HCT116 (cell line): ENCODE data around the gene ATP8B4. TPM values are rescaled to one million over a fixed set of nuclear protein-coding genes. Genes with fewer than 3 reads are reported as not detected.

Experiments used
- ATAC-seq: fragments of 200-7000 bp; cut with Tn5 transposase; 2 replicates; pipeline ENCODE4 v1.9.1; 2020; ENCODE audit warnings: mild to moderate bottlenecking, moderate library complexity
- BruUV-seq: library from RNA; stranded (reverse); fragments of 400-500 nt; replicated peaks from 2 replicates; lab custom pipeline; 2021; lab: Mats Ljungman, UMichigan
- CTCF ChIA-PET: fragments of 300-600 bp; sonication (Branson Sonifier 250); formaldehyde crosslinking; loops from one replicate; lab custom pipeline; 2021; ENCODE audit warnings: antibody characterized with exemption; lab: Charles Lee
- POLR2A ChIA-PET: fragments of 300-600, 350-600 bp; sonication (Branson Sonifier 250); formaldehyde crosslinking; loops from one replicate; lab custom pipeline; 2021; ENCODE audit warnings: antibody characterized with exemption; lab: Charles Lee
- RAD21 ChIA-PET, 2 experiments: fragments of 300-600 bp; sonication (Branson Sonifier 250); formaldehyde crosslinking; loops; one replicate each; lab custom pipeline; 2023; ENCODE audit warnings: low total read pairs in 2 of 2; ENCODE audit not compliant: uncharacterized antibody in 2 of 2, unreplicated experiment in 2 of 2, low non-redundant PET in 1 of 2; lab: Charles Lee
- DNase-seq: peaks from one replicate; pipeline ENCODE4 v3.0.0-alpha.2; 2010; ENCODE audit warnings: low read depth, low spot score
- H2AFZ ChIP-seq: fragments of 200-600 bp; shearing (Covaris generic), sonication (generic); 2 replicates; pipeline ENCODE4 v1.6.1; 2017; ENCODE audit warnings: low read depth, mixed run types, mixed read lengths, antibody characterized with exemption, low read length; ENCODE audit not compliant: poor library complexity, severe bottlenecking
- H3K27ac ChIP-seq: 2 replicates; pipeline ENCODE4 v1.5.1; 2012; ENCODE audit warnings: low read depth, low read length
- H3K27me3 ChIP-seq: fragments of 200-600 bp; sonication (generic); 2 replicates; pipeline ENCODE4 v1.6.1; 2016; ENCODE audit warnings: mixed run types, low read length, mixed read lengths; ENCODE audit not compliant: insufficient read depth
- H3K36me3 ChIP-seq, 2 experiments: fragments of 200-500 bp in 1 of 2; fragments of 200-600 bp in 1 of 2; sonication (Bioruptor generic) in 1 of 2; sonication (generic) in 1 of 2; 2 replicates each; pipeline versions ENCODE4 v1.5.1 to v1.6.1; 2014 to 2016; ENCODE audit warnings: low read length in 2 of 2, inconsistent platforms in 1 of 2, mixed read lengths in 1 of 2, mixed run types in 1 of 2; ENCODE audit not compliant: insufficient read depth in 2 of 2, control insufficient read depth in 1 of 2
- H3K4me1 ChIP-seq, 2 experiments: fragments of 200-600 bp in 1 of 2; sonication (generic) in 1 of 2; 2 replicates each; pipeline versions ENCODE4 v1.5.1 to v1.6.1; 2012 to 2017; ENCODE audit warnings: low read length in 2 of 2, inconsistent platforms in 1 of 2, mild to moderate bottlenecking in 1 of 2, mixed read lengths in 1 of 2, mixed run types in 1 of 2, moderate library complexity in 1 of 2; ENCODE audit not compliant: insufficient read depth in 2 of 2, control insufficient read depth in 1 of 2
- H3K4me2 ChIP-seq: fragments of 200-600 bp; sonication (generic); 2 replicates; pipeline ENCODE4 v1.6.1; 2017; ENCODE audit warnings: mixed run types, low read length, mixed read lengths
- H3K4me3 ChIP-seq, 2 experiments: fragments of 200-600 bp in 1 of 2; sonication (generic) in 1 of 2; replicated peaks in 1 of 2; 2 replicates each; pipeline ENCODE4 v1.5.1; 2011 to 2016; ENCODE audit warnings: low read length in 2 of 2, control low read depth in 1 of 2, low read depth in 1 of 2, mild to moderate bottlenecking in 1 of 2, mixed read lengths in 1 of 2, mixed run types in 1 of 2
- H3K79me2 ChIP-seq: fragments of 200-600 bp; sonication (generic); 2 replicates; pipeline ENCODE4 v1.6.1; 2017; ENCODE audit warnings: mild to moderate bottlenecking, mixed run types, low read length, moderate library complexity, mixed read lengths; ENCODE audit not compliant: insufficient read depth
- H3K9ac ChIP-seq: fragments of 200-600 bp; sonication (generic); 2 replicates; pipeline ENCODE4 v1.6.1; 2016; ENCODE audit warnings: low read length, mixed read lengths
- H3K9me2 ChIP-seq: fragments of 200-600 bp; sonication (generic), shearing (Covaris generic); 2 replicates; pipeline ENCODE4 v1.6.1; 2017; ENCODE audit warnings: mixed run types, mild to moderate bottlenecking, moderate library complexity; ENCODE audit not compliant: insufficient read depth
- H3K9me3 ChIP-seq, 2 experiments: fragments of 200-500 bp in 1 of 2; fragments of 200-600 bp in 1 of 2; sonication (Bioruptor generic) in 1 of 2; sonication (generic) in 1 of 2; 2 replicates each; pipeline ENCODE4 v1.6.1; 2014 to 2017; ENCODE audit warnings: low read length in 2 of 2, mixed read lengths in 2 of 2, inconsistent platforms in 1 of 2, low read depth in 1 of 2, mild to moderate bottlenecking in 1 of 2, mixed run types in 1 of 2, moderate library complexity in 1 of 2; ENCODE audit not compliant: control insufficient read depth in 1 of 2, insufficient read depth in 1 of 2
- H4K20me1 ChIP-seq: fragments of 200-600 bp; sonication (generic), shearing (Covaris generic); 2 replicates; pipeline ENCODE4 v1.6.1; 2017; ENCODE audit warnings: mixed run types, mild to moderate bottlenecking, moderate library complexity; ENCODE audit not compliant: insufficient read depth
- ATF3 ChIP-seq: IDR thresholded peaks from 2 replicates; pipeline ENCODE4 v1.6.1; 2012
- CBX3 ChIP-seq: IDR thresholded peaks from 2 replicates; pipeline ENCODE4 v1.6.1; 2012; ENCODE audit warnings: low read depth
- CEBPB ChIP-seq: IDR thresholded peaks from 2 replicates; pipeline ENCODE4 v1.6.1; 2012; ENCODE audit warnings: low read depth
- CTCF ChIP-seq, 3 experiments: fragments of 200-600 bp in 1 of 3; sonication (generic) in 1 of 3; IDR thresholded peaks in 2 of 3; conservative IDR thresholded peaks in 1 of 3; 2 replicates each; pipeline ENCODE4 v1.5.1; 2012 to 2017; ENCODE audit warnings: low read depth in 2 of 3, low read length in 2 of 3, antibody characterized with exemption in 1 of 3, borderline replicate concordance in 1 of 3, control low read depth in 1 of 3, mild to moderate bottlenecking in 1 of 3, mixed read lengths in 1 of 3, mixed run types in 1 of 3, moderate library complexity in 1 of 3; ENCODE audit not compliant: insufficient read depth in 1 of 3
- EGR1 ChIP-seq: IDR thresholded peaks from 2 replicates; pipeline ENCODE4 v1.6.1; 2012; ENCODE audit warnings: low read depth
- EZH2 ChIP-seq: fragments of 200-600 bp; sonication (generic); IDR thresholded peaks from 2 replicates; pipeline ENCODE4 v1.6.1; 2017; ENCODE audit warnings: antibody characterized with exemption, mixed run types
- FOSL1 ChIP-seq: IDR thresholded peaks from 2 replicates; pipeline ENCODE4 v1.6.1; 2012; ENCODE audit warnings: low read depth
- MAX ChIP-seq: IDR thresholded peaks from 2 replicates; pipeline ENCODE4 v1.6.1; 2012
- POLR2A ChIP-seq: IDR thresholded peaks from 2 replicates; pipeline ENCODE4 v1.7.0; 2011; ENCODE audit warnings: borderline replicate concordance; ENCODE audit not compliant: insufficient read depth, insufficient read length; ENCODE audit errors: extremely low read depth
- RAD21 ChIP-seq: IDR thresholded peaks from 2 replicates; pipeline ENCODE4 v1.6.1; 2012; ENCODE audit warnings: low read depth, mild to moderate bottlenecking
- SP1 ChIP-seq: IDR thresholded peaks from 2 replicates; pipeline ENCODE4 v1.6.1; 2012; ENCODE audit warnings: low read depth
- YY1 ChIP-seq: IDR thresholded peaks from 2 replicates; pipeline ENCODE4 v1.6.1; 2011; ENCODE audit warnings: low read length, low read depth, moderate library complexity, mild to moderate bottlenecking; ENCODE audit not compliant: insufficient replicate concordance; ENCODE audit errors: extremely low read depth
- ZBTB33 ChIP-seq: IDR thresholded peaks from 2 replicates; pipeline ENCODE4 v1.6.1; 2011; ENCODE audit warnings: mild to moderate bottlenecking, low read length, moderate library complexity; ENCODE audit not compliant: insufficient replicate concordance; ENCODE audit errors: extremely low read depth
- ZFX ChIP-seq: fragments of 450-650 bp; IDR thresholded peaks from 2 replicates; pipeline ENCODE4 v1.6.1; 2017
- ZNF274 ChIP-seq: fragments of 200-500 bp; sonication (Bioruptor generic); IDR thresholded peaks from 2 replicates; pipeline ENCODE4 v1.6.1; 2014; ENCODE audit warnings: mild to moderate bottlenecking, low read depth, low read length, inconsistent platforms
- intact Hi-C: fragments of 100-400 bp; cut with micrococcal nuclease; formaldehyde crosslinking; loops from 2 replicates; pipeline ENCODE4 v1.10.0; 2022
- total RNA-seq: library from RNA; stranded (reverse); gene quantifications from one replicate; pipeline ENCODE4 v1.2.1, GENCODE V29; 2021; ENCODE audit not compliant: unreplicated experiment

The ATP8B4 gene
- total RNA-seq, 1 experiment from 2014 or later = 0.25 TPM

GRCh38 chr15:49977306-49977705, 141.7 kb downstream of the ATP8B4 start:
- no peaks in the 10 kb centered on the region for H3K9me2 ChIP-seq
- no peaks in the 10 kb centered on the region for H3K9me3 ChIP-seq
- ChIA-PET POLR2A (no interaction called here), RAD21 (no interaction called here), CTCF (no interaction called here)
- intact Hi-C loops = no loop called here
- no peaks in the 10 kb centered on the region for H3K79me2 ChIP-seq
- H3K4me2 ChIP-seq = no peak overlapping the region
- no peaks in the 10 kb centered on the region for H3K36me3 ChIP-seq
- no peaks in the 10 kb centered on the region for H3K27me3 ChIP-seq
- no TSS peak for BruUV-seq
- no peaks in the 10 kb centered on the region for H4K20me1 ChIP-seq
- no peaks in the 10 kb centered on the region for H3K4me1 ChIP-seq
- no peak for DNase-seq
- no peak overlapping the region for H2AFZ ChIP-seq
- no peak overlapping the region for H3K27ac ChIP-seq
- TF ChIP-seq CTCF (IDR thresholded peaks at IDR 0.05 in 2 of 3, conservative IDR thresholded peaks at IDR 0.05 in 1 of 3; ENCODE audit: borderline replicate concordance in 1 of 3, insufficient read depth in 1 of 3, low read depth in 2 of 3, low read length in 2 of 3) = no peak
- no peak for TF ChIP-seq EGR1
- TF ChIP-seq RAD21 = no peak
- no peak for TF ChIP-seq ZNF274
- TF ChIP-seq ATF3 = no peak
- TF ChIP-seq, all 23 proteins: peak for 0
- Histone ChIP-seq H3K4me3 (no peak overlapping the region), H3K9ac (no peak overlapping the region)
- no peak for ATAC-seq

GRCh38 chr15:49964551-49964950, 154.5 kb downstream of the ATP8B4 start:
- ChIA-PET RAD21 (no interaction called here), CTCF (no interaction called here), POLR2A (no interaction called here)
- Histone ChIP-seq H3K4me1 (no peaks in the 10 kb centered on the region), H3K27ac (no peak overlapping the region), H3K36me3 (no peaks in the 10 kb centered on the region), H3K4me3 (no peak overlapping the region), H3K4me2 (no peak overlapping the region), H3K9me2 (no peaks in the 10 kb centered on the region), H4K20me1 (no peaks in the 10 kb centered on the region), H3K79me2 (no peaks in the 10 kb centered on the region), H3K9ac (no peak overlapping the region), H3K27me3 (no peaks in the 10 kb centered on the region), H2AFZ (no peak overlapping the region), H3K9me3 (no peaks in the 10 kb centered on the region)
- intact Hi-C loops = no loop called here
- ATAC-seq = no peak
- no TSS peak for BruUV-seq
- no peak for DNase-seq
- TF ChIP-seq FOSL1 (no peak), EZH2 (no peak), SP1 (no peak), CBX3 (no peak), MAX (no peak), ZBTB33 (no peak), EGR1 (no peak), POLR2A (no peak), CEBPB (no peak), YY1 (no peak), CTCF (IDR thresholded peaks at IDR 0.05 in 2 of 3, conservative IDR thresholded peaks at IDR 0.05 in 1 of 3; ENCODE audit: borderline replicate concordance in 1 of 3, insufficient read depth in 1 of 3, low read depth in 2 of 3, low read length in 2 of 3) (no peak), ZFX (no peak)
